Measurements from ENCODE around the gene SASH1. TPM values are rescaled to one million over a fixed set of nuclear protein-coding genes. Genes with fewer than 3 reads are reported as not detected.

SASH1 gene
- total RNA-seq, 1 experiment from 2014 or later, result 33.2 TPM

- Histone ChIP-seq H4K20me1 (ENCODE audit: control insufficient read depth, insufficient read depth, insufficient read length) (no peaks in the 10 kb centered on the region), H3K23ac (ENCODE audit: insufficient read length, low read depth, low read length) (no peak overlapping the region), H2BK15ac (ENCODE audit: low read depth, low read length) (no peak overlapping the region), H2BK5ac (ENCODE audit: insufficient read length, low read length) (no peak overlapping the region), H3K4ac (ENCODE audit: low read depth, low read length) (no peak overlapping the region), H3K79me2 (ENCODE audit: insufficient read depth, low read length) (no peaks in the 10 kb centered on the region), H3K27ac (ENCODE audit: insufficient read length, low read depth, low read length) (no peak overlapping the region), H3K9me3 (ENCODE audit: control insufficient read depth, low read depth, low read length) (no peaks in the 10 kb centered on the region), H2AFZ (ENCODE audit: low read length) (no peak overlapping the region), H4K91ac (ENCODE audit: insufficient read length, low read depth, low read length) (no peak overlapping the region), H3K4me2 (ENCODE audit: insufficient read depth, insufficient read length, low read length) (no peak overlapping the region), H2AK5ac (ENCODE audit: insufficient read length, low read length) (no peak overlapping the region), H3K4me1 (ENCODE audit: insufficient read depth, low read length) (peaks cover 3% of the 10 kb centered on the region; the same call in 1 of the 2 replicates), H3K79me1 (ENCODE audit: insufficient read depth, low read depth, low read length, poor library complexity, severe bottlenecking) (no peaks in the 10 kb centered on the region), H3K18ac (ENCODE audit: insufficient read length, low read depth, low read length) (no peak overlapping the region), H2BK120ac (ENCODE audit: low read depth, low read length, poor library complexity, severe bottlenecking) (no peak overlapping the region), H4K8ac (replicated peaks; ENCODE audit: insufficient read length, low read depth, low read length) (no peak overlapping the region), H3T11ph (ENCODE audit: low read length) (no peak overlapping the region), H4K5ac (ENCODE audit: insufficient read length, low read depth, low read length) (no peak overlapping the region), H3K9ac (ENCODE audit: extremely low read depth, insufficient read length, low read length) (no peak overlapping the region), H3K27me3 (ENCODE audit: insufficient read depth, low read length) (no peaks in the 10 kb centered on the region), H2BK20ac (ENCODE audit: low read depth, low read length, poor library complexity, severe bottlenecking) (no peak overlapping the region), H3K56ac (ENCODE audit: insufficient read length, low read depth, low read length) (no peak overlapping the region), H3K23me2 (ENCODE audit: insufficient read length, low read depth, low read length, poor library complexity, severe bottlenecking) (no peaks in the 10 kb centered on the region), H3K14ac (ENCODE audit: insufficient read depth, low read length) (no peak overlapping the region), H2BK12ac (ENCODE audit: insufficient read length, low read depth, low read length) (no peak overlapping the region)
- no peak overlapping the region; a peak in 1 of 7 replicates for H3K27ac Mint-ChIP-seq
- H3K27me3 Mint-ChIP-seq (ENCODE audit: low read depth), result no peaks in the 10 kb centered on the region
- no peak overlapping the region for H3K4me3 Mint-ChIP-seq
- no peaks in the 10 kb centered on the region for H3K9me3 Mint-ChIP-seq
- H3K36me3 Mint-ChIP-seq (ENCODE audit: insufficient read depth in 1 of 3, low read depth in 3 of 3), result peaks cover 5 to 16% (median 5%) of the 10 kb centered on the region in 3 experiments; a peak in 5 of 7 replicates
- H3K4me1 Mint-ChIP-seq, result peaks cover 27 to 32% of the 10 kb centered on the region in 2 experiments
- no peak for DNase-seq
- TF ChIP-seq, protein P1, sequence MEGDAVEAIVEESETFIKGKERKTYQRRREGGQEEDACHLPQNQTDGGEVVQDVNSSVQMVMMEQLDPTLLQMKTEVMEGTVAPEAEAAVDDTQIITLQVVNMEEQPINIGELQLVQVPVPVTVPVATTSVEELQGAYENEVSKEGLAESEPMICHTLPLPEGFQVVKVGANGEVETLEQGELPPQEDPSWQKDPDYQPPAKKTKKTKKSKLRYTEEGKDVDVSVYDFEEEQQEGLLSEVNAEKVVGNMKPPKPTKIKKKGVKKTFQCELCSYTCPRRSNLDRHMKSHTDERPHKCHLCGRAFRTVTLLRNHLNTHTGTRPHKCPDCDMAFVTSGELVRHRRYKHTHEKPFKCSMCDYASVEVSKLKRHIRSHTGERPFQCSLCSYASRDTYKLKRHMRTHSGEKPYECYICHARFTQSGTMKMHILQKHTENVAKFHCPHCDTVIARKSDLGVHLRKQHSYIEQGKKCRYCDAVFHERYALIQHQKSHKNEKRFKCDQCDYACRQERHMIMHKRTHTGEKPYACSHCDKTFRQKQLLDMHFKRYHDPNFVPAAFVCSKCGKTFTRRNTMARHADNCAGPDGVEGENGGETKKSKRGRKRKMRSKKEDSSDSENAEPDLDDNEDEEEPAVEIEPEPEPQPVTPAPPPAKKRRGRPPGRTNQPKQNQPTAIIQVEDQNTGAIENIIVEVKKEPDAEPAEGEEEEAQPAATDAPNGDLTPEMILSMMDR (conservative IDR thresholded peaks at IDR 0.05), result no peak
These were observed 108.2 kb downstream of the SASH1 start for GRCh38 chr6:148450866-148451265.
